Endothelial cell of umbilical vein (primary cell): ENCODE results near the gene APP. TPM values are rescaled to one million over a fixed set of nuclear protein-coding genes. Genes with fewer than 3 reads are reported as not detected.

Source experiments
- BruUV-seq: library from RNA; stranded (reverse); fragments of 400-500 nt; replicated peaks from 2 replicates; lab custom pipeline; 2021; lab: Mats Ljungman, UMichigan
- CTCF ChIA-PET: fragments of 300-600, 350-600 bp; sonication (Branson Sonifier 250); formaldehyde crosslinking; loops from one replicate; lab custom pipeline; 2021; ENCODE audit warnings: antibody characterized with exemption, inconsistent platforms; lab: Charles Lee
- POLR2A ChIA-PET: fragments of 300-600, 350-600 bp; sonication (Branson Sonifier 250); formaldehyde crosslinking; loops from one replicate; lab custom pipeline; 2021; ENCODE audit warnings: antibody characterized with exemption, inconsistent platforms; lab: Charles Lee
- DNase-seq: peaks from one replicate; pipeline ENCODE4 v3.0.0-alpha.2; 2011; ENCODE audit warnings: low read depth, low spot score
- FAIRE-seq: peaks from 2 replicates; lab custom pipeline; 2011; peaks lifted over from hg19 to GRCh38; lab: Jason Lieb, UNC
- H2AFZ ChIP-seq: 2 replicates; pipeline ENCODE4 v1.6.0; 2012; ENCODE audit warnings: low read depth, low read length, control low read depth, inconsistent platforms
- H3K27ac ChIP-seq: 2 replicates; pipeline ENCODE4 v1.5.1; 2011; ENCODE audit warnings: low read depth, mild to moderate bottlenecking, control low read depth, low read length, moderate library complexity; ENCODE audit not compliant: insufficient read depth
- H3K27me3 ChIP-seq, 2 experiments: 2 replicates each; pipeline versions ENCODE4 v1.6.0 to v1.6.1; 2011; ENCODE audit warnings: low read length in 2 of 2, mixed read lengths in 1 of 2; ENCODE audit not compliant: control insufficient read depth in 2 of 2, insufficient read depth in 2 of 2
- H3K36me3 ChIP-seq, 2 experiments: 2 replicates in 1 of 2; 3 replicates in 1 of 2; pipeline ENCODE4 v1.5.1; 2011; ENCODE audit warnings: low read length in 2 of 2, mild to moderate bottlenecking in 1 of 2, moderate library complexity in 1 of 2; ENCODE audit not compliant: control insufficient read depth in 2 of 2, insufficient read depth in 2 of 2; ENCODE audit errors: extremely low read depth in 1 of 2
- H3K4me1 ChIP-seq: 3 replicates; pipeline ENCODE4 v1.5.1; 2011; ENCODE audit warnings: mild to moderate bottlenecking, low read length; ENCODE audit not compliant: control insufficient read depth, insufficient read depth; ENCODE audit errors: extremely low read depth
- H3K4me2 ChIP-seq: 2 replicates; pipeline ENCODE4 v1.6.1; 2011; ENCODE audit warnings: low read length, control low read depth, mixed read lengths; ENCODE audit not compliant: insufficient read depth
- H3K4me3 ChIP-seq, 3 experiments: fragments of 200-600 bp in 1 of 3; sonication (generic), shearing (Covaris generic) in 1 of 3; replicated peaks in 1 of 3; 2 replicates each; pipeline ENCODE4 v1.5.1; 2011 to 2016; ENCODE audit warnings: control low read depth in 3 of 3, low read length in 3 of 3, mild to moderate bottlenecking in 2 of 3, inconsistent platforms in 1 of 3, low read depth in 1 of 3, moderate library complexity in 1 of 3; ENCODE audit not compliant: insufficient read depth in 1 of 3
- H3K79me2 ChIP-seq: 2 replicates; pipeline ENCODE4 v1.6.0; 2012; ENCODE audit warnings: low read length, inconsistent platforms; ENCODE audit not compliant: control insufficient read depth, insufficient read depth
- H3K9ac ChIP-seq: replicated peaks from 2 replicates; pipeline ENCODE3; 2011; ENCODE audit warnings: low read length, control low read depth; ENCODE audit not compliant: insufficient read depth; ENCODE audit errors: extremely low read depth
- H3K9me1 ChIP-seq: replicated peaks from 3 replicates; pipeline ENCODE4 v1.6.0; 2011; ENCODE audit warnings: mild to moderate bottlenecking, low read length; ENCODE audit not compliant: control insufficient read depth, insufficient read depth; ENCODE audit errors: extremely low read depth
- H3K9me3 ChIP-seq: replicated peaks from 2 replicates; pipeline ENCODE4 v1.5.1; 2012; ENCODE audit warnings: low read length, inconsistent platforms; ENCODE audit not compliant: control insufficient read depth, insufficient read depth
- H4K20me1 ChIP-seq: replicated peaks from 2 replicates; pipeline ENCODE3; 2011; ENCODE audit warnings: mild to moderate bottlenecking, low read length; ENCODE audit not compliant: control insufficient read depth, insufficient read depth; ENCODE audit errors: extremely low read depth
- EZH2 ChIP-seq: IDR thresholded peaks from 2 replicates; pipeline ENCODE4 v1.6.1; 2012; ENCODE audit warnings: borderline replicate concordance, low read depth, mild to moderate bottlenecking, moderate library complexity, low read length, inconsistent platforms; ENCODE audit not compliant: severe bottlenecking
- FOS ChIP-seq: IDR thresholded peaks from 2 replicates; pipeline ENCODE4 v1.6.1; 2011; ENCODE audit warnings: mild to moderate bottlenecking, low read length, moderate library complexity, borderline replicate concordance; ENCODE audit not compliant: insufficient read depth
- GATA2 ChIP-seq: IDR thresholded peaks from 2 replicates; pipeline ENCODE4 v1.7.0; 2011; ENCODE audit warnings: low read depth, mild to moderate bottlenecking, moderate library complexity, mixed read lengths, low read length; ENCODE audit not compliant: insufficient read length, insufficient read depth
- JUN ChIP-seq: IDR thresholded peaks from 2 replicates; pipeline ENCODE4 v1.6.1; 2011; ENCODE audit warnings: borderline replicate concordance, low read depth; ENCODE audit not compliant: insufficient read length, insufficient read depth
- MYC ChIP-seq: IDR thresholded peaks from one replicate; pipeline ENCODE4 v1.6.1; 2011; ENCODE audit warnings: mild to moderate bottlenecking, low read depth, low read length
- POLR2A ChIP-seq: IDR thresholded peaks from 2 replicates; pipeline ENCODE4 v1.6.1; 2012; ENCODE audit warnings: low read depth, mild to moderate bottlenecking, control low read depth, low read length
- POLR2AphosphoS5 ChIP-seq: IDR thresholded peaks from 2 replicates; pipeline ENCODE4 v1.6.1; 2012; ENCODE audit warnings: low read depth, mild to moderate bottlenecking, control low read depth, low read length, moderate library complexity; ENCODE audit not compliant: insufficient read depth
- dilution Hi-C: fragments of 300-500 bp; cut with MboI; formaldehyde crosslinking; loops from one replicate; pipeline ENCODE4 v1.15.0; 2019; ENCODE audit warnings: low sequenced_read_pairs; ENCODE audit not compliant: extremely low pct_ligation_motif_present
- intact Hi-C: fragments of 100-400 bp; cut with micrococcal nuclease; formaldehyde crosslinking; loops from one replicate; pipeline ENCODE4 v1.10.0; 2022
- polyA plus RNA-seq, 4 experiments: library from polyadenylated mRNA; depleted of rRNA in 3 of 4; stranded (reverse) in 3 of 4; unstranded in 1 of 4; fragments of >200 nt; gene quantifications; 2 replicates each; pipeline versions ENCODE4 v1.2.1 to v1.2.3, GENCODE V29; 2011 to 2012; ENCODE audit warnings: missing spikeins in 1 of 4
- total RNA-seq: library from RNA; stranded (reverse); gene quantifications from 2 replicates; pipeline ENCODE4 v1.2.3, GENCODE V29; 2021
- TF ChIP-seq, protein P1 (sequence below), 2 donors: IDR thresholded peaks; 1 replicate in 1 of 2; 2 replicates in 1 of 2; pipeline ENCODE4 v1.5.1; 2011; ENCODE audit warnings: low read length in 2 of 2, mild to moderate bottlenecking in 2 of 2, moderate library complexity in 2 of 2, control low read depth in 1 of 2, inconsistent platforms in 1 of 2, low read depth in 1 of 2; ENCODE audit not compliant: insufficient read depth in 1 of 2; ENCODE audit errors: extremely low read depth in 1 of 2
- TF ChIP-seq, protein P2 (sequence below): IDR thresholded peaks from 2 replicates; pipeline ENCODE4 v1.6.1; 2011; ENCODE audit not compliant: insufficient read depth, insufficient read length

APP gene
- total and polyA plus RNA-seq, 2 donors (not counting 3 experiments of a cell fraction or from before 2014, with no cell fraction given), result 914 to 928 TPM

DNA sequence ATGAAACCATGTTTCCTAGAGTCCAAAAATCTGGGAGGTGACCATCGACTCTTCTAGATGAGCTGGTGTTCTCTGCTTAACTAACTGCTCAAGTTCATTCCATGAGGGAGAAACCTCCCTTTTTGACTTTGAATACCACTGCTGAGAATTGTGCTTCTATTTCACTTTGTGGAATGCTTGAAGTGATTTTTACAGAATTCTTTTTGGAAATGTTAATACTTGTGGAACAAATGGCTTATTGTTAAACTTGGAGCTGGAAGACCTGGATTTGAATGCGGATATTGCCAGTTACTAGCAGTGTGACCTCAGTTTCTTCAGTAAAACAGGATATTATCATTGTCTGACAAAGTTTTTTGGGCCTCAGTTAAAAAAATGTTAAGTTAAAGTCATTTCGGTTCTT is 36.5 kb upstream of the APP start:
- intact Hi-C loops, result no loop called here
- CTCF ChIA-PET, result no interaction called here
- POLR2A ChIA-PET, result no interaction called here

More for the DNA sequence above, 36.5 kb upstream of the APP start:
- no TSS peak for BruUV-seq
- H3K27ac ChIP-seq, result no peak overlapping the region
- H3K9me1 ChIP-seq, result no peaks in the 10 kb centered on the region
- H3K36me3 ChIP-seq, result no peaks in the 10 kb centered on the region
- no peaks in the 10 kb centered on the region for H3K4me1 ChIP-seq
- H3K9me3 ChIP-seq, result no peaks in the 10 kb centered on the region
- H4K20me1 ChIP-seq, result no peaks in the 10 kb centered on the region
- dilution Hi-C loops, result no loop called here
- H3K27me3 ChIP-seq, result peaks cover 3 to 6% of the 10 kb centered on the region in 2 experiments
- no peak overlapping the region for H2AFZ ChIP-seq
- no peak overlapping the region for H3K9ac ChIP-seq
- FAIRE-seq (no peak), DNase-seq (no peak)
- no peak overlapping the region for H3K4me3 ChIP-seq
- TF ChIP-seq GATA2 (no peak), MYC (no peak), POLR2AphosphoS5 (no peak), EZH2 (no peak), POLR2A (no peak), JUN (no peak), FOS (no peak)
- TF ChIP-seq, protein P1, sequence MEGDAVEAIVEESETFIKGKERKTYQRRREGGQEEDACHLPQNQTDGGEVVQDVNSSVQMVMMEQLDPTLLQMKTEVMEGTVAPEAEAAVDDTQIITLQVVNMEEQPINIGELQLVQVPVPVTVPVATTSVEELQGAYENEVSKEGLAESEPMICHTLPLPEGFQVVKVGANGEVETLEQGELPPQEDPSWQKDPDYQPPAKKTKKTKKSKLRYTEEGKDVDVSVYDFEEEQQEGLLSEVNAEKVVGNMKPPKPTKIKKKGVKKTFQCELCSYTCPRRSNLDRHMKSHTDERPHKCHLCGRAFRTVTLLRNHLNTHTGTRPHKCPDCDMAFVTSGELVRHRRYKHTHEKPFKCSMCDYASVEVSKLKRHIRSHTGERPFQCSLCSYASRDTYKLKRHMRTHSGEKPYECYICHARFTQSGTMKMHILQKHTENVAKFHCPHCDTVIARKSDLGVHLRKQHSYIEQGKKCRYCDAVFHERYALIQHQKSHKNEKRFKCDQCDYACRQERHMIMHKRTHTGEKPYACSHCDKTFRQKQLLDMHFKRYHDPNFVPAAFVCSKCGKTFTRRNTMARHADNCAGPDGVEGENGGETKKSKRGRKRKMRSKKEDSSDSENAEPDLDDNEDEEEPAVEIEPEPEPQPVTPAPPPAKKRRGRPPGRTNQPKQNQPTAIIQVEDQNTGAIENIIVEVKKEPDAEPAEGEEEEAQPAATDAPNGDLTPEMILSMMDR (IDR thresholded peaks at IDR 0.05; ENCODE audit: extremely low read depth in 1 of 2, insufficient read depth in 1 of 2, low read depth in 1 of 2, low read length in 2 of 2), result no peak
- TF ChIP-seq, protein P2, sequence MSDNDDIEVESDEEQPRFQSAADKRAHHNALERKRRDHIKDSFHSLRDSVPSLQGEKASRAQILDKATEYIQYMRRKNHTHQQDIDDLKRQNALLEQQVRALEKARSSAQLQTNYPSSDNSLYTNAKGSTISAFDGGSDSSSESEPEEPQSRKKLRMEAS, result no peak
- no peak overlapping the region for H3K4me2 ChIP-seq
- no peaks in the 10 kb centered on the region for H3K79me2 ChIP-seq
